NCI-H2107 treated with DMSO at 0.1 percent for 48 hours (cell line): Measurements from ENCODE around the gene TBX21.
A peak's percentile ranks its signal among the peaks of the same experiment; 100 is the strongest.
"Not testable (repeated sequence)": the region's sequence is repeated elsewhere in the genome, so short reads cannot be mapped to it uniquely, and the experiment has no call there.

Source experiments
- DNase-seq: peaks from one replicate; lab custom pipeline; 2025; ENCODE audit not compliant: unreplicated experiment; lab: John Stamatoyannopoulos, UW

TBX21 gene

DNA sequence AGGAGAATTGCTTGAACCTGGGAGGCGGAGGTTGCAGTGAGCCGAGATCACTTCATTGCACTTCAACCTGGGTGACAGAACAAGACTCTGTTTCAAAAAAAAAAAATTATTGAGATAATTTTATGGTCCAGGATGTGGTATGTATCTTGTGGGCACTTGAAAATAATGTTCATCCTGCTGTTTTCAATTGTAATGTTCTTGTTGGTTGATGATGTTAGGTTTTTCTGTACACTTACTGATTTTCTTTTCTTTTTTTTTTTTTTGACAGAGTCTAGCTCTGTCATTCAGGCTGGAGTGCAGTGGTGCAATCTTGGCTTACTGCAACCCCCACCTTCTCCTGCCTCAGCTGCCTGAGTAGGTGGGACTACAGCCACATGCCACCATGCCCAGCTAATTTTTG, 29.7 kb downstream of the TBX21 start:
- no peak for DNase-seq

GRCh38 chr17:47763913-47764582, 31.0 kb downstream of the TBX21 start:
- DNase-seq, result no peak

DNA sequence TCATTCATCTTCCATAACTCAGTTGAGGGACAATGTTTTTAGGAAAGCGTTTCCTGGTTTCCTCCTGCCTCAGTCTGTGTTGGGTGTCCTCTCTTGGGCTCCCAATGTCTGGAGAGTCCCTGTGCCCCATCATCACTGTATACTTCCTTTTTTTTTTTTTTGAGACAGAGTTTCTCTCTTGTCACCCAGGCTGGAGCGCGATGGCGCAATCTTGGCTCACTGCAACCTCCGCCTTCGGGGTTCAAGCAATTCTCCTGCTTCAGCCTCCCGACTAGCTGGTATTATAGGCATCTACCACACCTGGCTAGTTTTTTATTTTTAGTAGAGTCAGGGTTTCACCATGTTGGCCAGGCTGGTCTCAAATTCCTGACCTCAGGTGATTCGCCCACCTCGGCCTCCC, 40.6 kb downstream of the TBX21 start:
- DNase-seq, result not testable (repeated sequence)

- DNase-seq, result no peak
Measured at GRCh38 chr17:47774331-47774730, 41.3 kb downstream of the TBX21 start.

- DNase-seq, result no peak
Measured at GRCh38 chr17:47774987-47775580, 42.0 kb downstream of the TBX21 start.

DNA sequence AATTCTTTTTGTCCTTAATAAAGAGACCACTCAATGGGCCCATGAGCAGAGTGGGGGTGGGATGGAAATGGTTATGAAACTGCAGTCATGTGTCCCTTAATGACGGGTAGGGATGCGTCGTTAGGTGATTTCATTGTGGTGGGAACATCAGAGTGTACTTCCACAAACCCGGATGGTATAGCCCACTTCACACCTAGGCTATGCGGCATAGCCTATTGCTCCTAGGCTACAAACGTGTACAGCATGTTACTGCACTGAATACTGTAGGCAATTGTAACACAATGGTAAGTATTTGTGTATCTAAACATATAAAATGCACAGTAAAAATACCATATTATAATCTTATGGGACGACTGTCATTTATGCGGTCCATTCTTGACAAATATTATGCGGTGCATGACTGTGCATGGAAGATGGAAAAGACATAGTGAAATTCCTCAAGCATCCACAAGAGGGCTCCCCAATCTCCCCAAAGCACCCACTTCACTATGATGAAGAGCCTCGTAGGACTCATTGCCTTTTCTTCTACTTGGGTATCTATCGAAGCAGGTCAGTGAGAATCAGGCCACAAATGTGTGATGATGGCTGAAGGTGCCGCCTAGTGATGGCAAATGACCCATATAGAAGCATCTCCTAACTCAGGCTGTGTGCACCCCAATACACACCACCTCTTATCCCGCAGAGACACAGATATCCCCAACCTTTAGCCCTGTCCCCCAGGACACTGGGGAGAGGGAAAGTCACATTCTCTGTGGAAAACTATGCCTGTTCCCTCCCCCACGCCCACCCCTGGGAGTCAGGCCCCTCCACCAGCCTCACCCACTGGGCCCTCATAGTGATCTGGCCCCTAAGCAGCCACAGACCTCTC, 43.5 kb downstream of the TBX21 start:
- DNase-seq, result peak; percentile 41

DNA sequence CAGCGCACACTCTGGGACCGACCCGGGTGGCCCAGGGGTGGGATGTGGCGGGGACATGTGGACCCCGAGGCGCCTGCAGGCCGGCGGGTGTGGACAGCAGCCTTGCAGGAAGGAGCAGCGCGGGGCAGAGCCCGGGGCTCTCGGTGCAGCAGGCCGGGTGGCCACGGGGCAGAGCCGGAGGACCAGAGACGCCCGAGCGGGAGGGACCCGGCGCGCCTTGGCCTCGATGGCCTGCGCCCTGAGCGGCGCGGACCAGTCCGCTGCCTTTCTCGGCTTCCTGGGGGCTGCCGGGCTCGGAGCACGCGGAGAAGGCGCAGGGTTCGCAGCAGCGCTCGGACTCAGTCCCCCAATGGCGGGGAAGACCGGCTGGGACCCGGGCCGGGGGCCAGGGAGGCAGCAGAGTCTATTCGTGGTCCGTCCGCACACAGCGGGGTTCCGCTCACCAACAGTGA, 45.2 kb downstream of the TBX21 start:
- DNase-seq, result no peak

- no peak for DNase-seq
Measured at GRCh38 chr17:47781397-47781796, 48.4 kb downstream of the TBX21 start.

DNA sequence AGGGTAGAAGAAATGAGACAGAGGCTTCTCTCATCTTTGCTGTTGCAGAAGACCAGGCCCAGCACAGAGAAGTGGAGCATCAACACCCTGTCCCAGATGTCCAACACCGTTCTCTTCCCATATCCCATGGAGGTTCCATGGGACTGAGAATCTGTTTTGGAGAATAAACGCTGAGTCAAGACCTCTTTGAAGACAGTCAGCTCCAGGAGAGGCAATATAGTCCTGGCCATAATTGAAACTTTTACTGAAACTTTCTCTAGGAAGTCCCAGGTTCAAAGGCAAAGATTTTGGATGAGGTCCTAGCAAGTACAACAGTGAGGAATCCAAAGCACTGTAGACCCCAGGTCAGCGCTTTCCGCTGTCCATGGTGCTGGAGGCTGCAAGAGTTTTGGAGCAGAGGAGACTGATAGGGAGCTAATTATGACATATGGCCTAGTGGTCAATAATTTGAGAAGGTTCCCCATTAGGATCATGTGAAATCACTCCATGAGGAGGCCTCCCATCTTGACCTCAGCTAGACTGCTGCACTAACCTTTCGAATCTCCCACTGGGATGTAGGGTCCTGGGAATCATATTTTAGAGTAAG, 52.6 kb downstream of the TBX21 start:
- DNase-seq, result no peak

- no peak for DNase-seq
Measured at GRCh38 chr17:47789611-47790561, 56.9 kb downstream of the TBX21 start.

GRCh38 chr17:47791025-47791424, 58.0 kb downstream of the TBX21 start:
- DNase-seq, result no peak

- no peak for DNase-seq
Measured at GRCh38 chr17:47792457-47792856, 59.4 kb downstream of the TBX21 start.

DNA sequence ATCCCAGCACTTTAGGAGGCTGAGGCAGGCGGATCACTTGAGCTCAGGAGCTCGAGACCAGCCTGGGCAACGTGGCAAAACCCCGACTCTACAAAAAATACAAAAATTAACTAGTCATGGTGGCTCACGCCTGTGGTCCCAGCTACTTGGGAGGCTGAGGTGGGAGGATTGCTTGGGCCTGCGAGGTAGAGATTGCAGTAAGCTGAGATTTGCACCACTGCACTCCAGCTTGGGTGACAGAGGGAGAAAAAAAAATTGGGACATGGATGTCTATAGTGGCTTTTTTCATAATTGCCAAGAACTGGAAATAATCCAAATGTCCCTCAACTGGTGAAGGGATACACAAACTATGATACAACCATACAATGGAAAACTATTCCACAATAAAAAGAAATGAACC, 59.9 kb downstream of the TBX21 start:
- DNase-seq, result no peak
